A549 (cell line): Measurements from ENCODE around the gene CA11. TPM values are rescaled to one million over a fixed set of nuclear protein-coding genes. Genes with fewer than 3 reads are reported as not detected.
A peak's percentile ranks its signal among the peaks of the same experiment; 100 is the strongest.

Experiments used
- ATAC-seq, 2 experiments: fragments of 200-7000 bp in 1 of 2; fragments of >200 bp in 1 of 2; cut with Nextera tagmentation in 1 of 2; cut with Tn5 transposase in 1 of 2; 3 replicates each; pipeline versions ENCODE4 v1.8.0 to v1.9.1; 2018 to 2020; ENCODE audit warnings: mild to moderate bottlenecking in 1 of 2, moderate library complexity in 1 of 2
- CTCF ChIA-PET: fragments of 300-600 bp; sonication (Branson Sonifier 250); formaldehyde crosslinking; extraction: SDS; loops from one replicate; lab custom pipeline; 2021; ENCODE audit warnings: antibody characterized with exemption, inconsistent platforms; lab: Yijun Ruan, JAX
- POLR2A ChIA-PET: fragments of 350-600 bp; formaldehyde crosslinking; extraction: SDS; loops from one replicate; lab custom pipeline; 2021; ENCODE audit warnings: antibody characterized with exemption, inconsistent platforms; lab: Yijun Ruan, JAX
- DNase-seq, 2 experiments: peaks; one replicate each; pipeline versions ENCODE4 v3.0.0 to v3.0.0-alpha.2; 2011 to 2016; ENCODE audit warnings: low read depth in 1 of 2, low spot score in 1 of 2
- FAIRE-seq: peaks from 2 replicates; lab custom pipeline; 2011; peaks lifted over from hg19 to GRCh38; lab: Jason Lieb, UNC
- H3K27ac ChIP-seq, 2 experiments: fragments of >200 bp; sonication (Bioruptor Twin); formaldehyde crosslinking; 3 replicates each; pipeline ENCODE4 v1.5.1; 2016 to 2017
- H3K4me1 ChIP-seq: fragments of >200 bp; sonication (Bioruptor Twin); formaldehyde crosslinking; 3 replicates; pipeline ENCODE4 v1.6.1; 2016
- H3K4me2 ChIP-seq: fragments of >200 bp; sonication (Bioruptor Twin); formaldehyde crosslinking; 3 replicates; pipeline ENCODE4 v1.6.1; 2016
- H3K4me3 ChIP-seq: fragments of >200 bp; sonication (Bioruptor Twin); formaldehyde crosslinking; 3 replicates; pipeline ENCODE4 v1.5.1; 2016
- H3K9me3 ChIP-seq: fragments of >200 bp; sonication (Bioruptor Twin); formaldehyde crosslinking; 3 replicates; pipeline ENCODE4 v1.6.1; 2016
- CHD2 ChIP-seq: fragments of 150-350 bp; IDR thresholded peaks from 2 replicates; pipeline ENCODE4 v1.6.1; 2014; ENCODE audit warnings: low read length; ENCODE audit not compliant: partially characterized antibody
- EHF ChIP-seq: fragments of 250-450 bp; sonication (Bioruptor Pico); IDR thresholded peaks from 2 replicates; pipeline ENCODE4 v1.5.0; 2020; ENCODE audit warnings: mild to moderate bottlenecking
- EP300 ChIP-seq, 2 experiments: fragments of >200 bp; sonication (Bioruptor Twin); formaldehyde crosslinking; IDR thresholded peaks; 2 replicates in 1 of 2; 3 replicates in 1 of 2; pipeline ENCODE4 v1.6.1; 2016 to 2017
- FOSB ChIP-seq: fragments of 250-450 bp; sonication (Bioruptor Pico); IDR thresholded peaks from 2 replicates; pipeline ENCODE4 v1.5.0; 2020; ENCODE audit warnings: mild to moderate bottlenecking, moderate library complexity
- FOSL2 ChIP-seq, 2 experiments: fragments of 450-650 bp in 1 of 2; fragments of >200 bp in 1 of 2; sonication (Bioruptor Twin) in 1 of 2; formaldehyde crosslinking; IDR thresholded peaks; 2 replicates each; pipeline versions ENCODE4 v1.5.0 to v1.6.1; 2016 to 2020; ENCODE audit warnings: mild to moderate bottlenecking in 1 of 2, moderate library complexity in 1 of 2
- GATA3 ChIP-seq: IDR thresholded peaks from 2 replicates; pipeline ENCODE4 v1.6.1; 2012; ENCODE audit warnings: borderline replicate concordance
- HDAC2 ChIP-seq: fragments of 200-600 bp; sonication (generic); IDR thresholded peaks from 2 replicates; pipeline ENCODE4 v1.6.1; 2016
- HEYL ChIP-seq: fragments of 250-450 bp; sonication (Bioruptor Pico); IDR thresholded peaks from 2 replicates; pipeline ENCODE4 v1.8.0; 2021; ENCODE audit warnings: mild to moderate bottlenecking, moderate library complexity
- HMGXB4 ChIP-seq: fragments of 250-450 bp; sonication (Bioruptor Pico); IDR thresholded peaks from 2 replicates; pipeline ENCODE4 v1.5.0; 2021; ENCODE audit warnings: mild to moderate bottlenecking, moderate library complexity, borderline replicate concordance
- NFE2L2 ChIP-seq: fragments of 150-350 bp; conservative IDR thresholded peaks from 2 replicates; pipeline ENCODE4 v1.6.1; 2014; ENCODE audit warnings: low read length
- NR3C1 ChIP-seq: fragments of >200 bp; sonication (Bioruptor Twin); formaldehyde crosslinking; IDR thresholded peaks from 3 replicates; pipeline ENCODE4 v1.6.1; 2017
- POLR2A ChIP-seq: IDR thresholded peaks from 2 replicates; pipeline ENCODE4 v1.6.1; 2012; ENCODE audit warnings: mild to moderate bottlenecking, low read length
- RARB ChIP-seq: fragments of 250-450 bp; sonication (Bioruptor Pico); IDR thresholded peaks from 2 replicates; pipeline ENCODE4 v1.8.0; 2021; ENCODE audit warnings: mild to moderate bottlenecking, moderate library complexity
- RNF2 ChIP-seq: fragments of 200-600 bp; sonication (generic); IDR thresholded peaks from 2 replicates; pipeline ENCODE4 v1.6.1; 2016; ENCODE audit warnings: low read depth, mild to moderate bottlenecking, antibody characterized with exemption, moderate library complexity, borderline replicate concordance
- TP53 ChIP-seq: fragments of 250-450 bp; sonication (Bioruptor Pico); IDR thresholded peaks from 2 replicates; pipeline ENCODE4 v1.5.0; 2021; ENCODE audit warnings: mild to moderate bottlenecking, moderate library complexity
- ZFP36 ChIP-seq: fragments of 450-650 bp; IDR thresholded peaks from 2 replicates; pipeline ENCODE4 v1.6.1; 2014; ENCODE audit warnings: borderline replicate concordance; ENCODE audit not compliant: partially characterized antibody
- ZNF302 ChIP-seq: fragments of 250-450 bp; sonication (Bioruptor Pico); IDR thresholded peaks from 2 replicates; pipeline ENCODE4 v1.9.0; 2021; ENCODE audit warnings: inconsistent platforms, mild to moderate bottlenecking, moderate library complexity
- ZSCAN20 ChIP-seq: fragments of 250-450 bp; sonication (Bioruptor Pico); IDR thresholded peaks from 2 replicates; pipeline ENCODE4 v1.8.0; 2022; ENCODE audit warnings: mild to moderate bottlenecking, moderate library complexity
- whole genome bisulfite sequencing: methylation state at CpG from one replicate; pipeline ENCODE4 v1.1.6; 2017; ENCODE audit errors: missing lambda C conversion rate; 5-methylcytosine and 5-hydroxymethylcytosine counted together
- polyA plus RNA-seq, 4 experiments: library from polyadenylated mRNA; depleted of rRNA in 3 of 4; stranded (reverse); fragments of >200 nt; fragmentation: RNase III in 1 of 4; extraction: RNeasy Plus Mini Kit Qiagen cat#74134 plus additional on column Dnase treatment in 1 of 4; gene quantifications; 2 replicates in 3 of 4; 3 replicates in 1 of 4; pipeline ENCODE4 v1.2.3, GENCODE V29; 2011 to 2017
- TF ChIP-seq, protein P1 (sequence below): fragments of 450-650 bp; IDR thresholded peaks from 2 replicates; pipeline ENCODE4 v1.6.1; 2014; ENCODE audit warnings: antibody characterized with exemption
- TF ChIP-seq, protein P2 (sequence below): fragments of 250-450 bp; sonication (Bioruptor Pico); IDR thresholded peaks from 2 replicates; pipeline ENCODE4 v1.5.0; 2020; ENCODE audit warnings: low read depth, mild to moderate bottlenecking, moderate library complexity

Gene CA11
- polyA plus RNA-seq, 2 of the 4 experiments (the other 2 are of a cell fraction): 9.8 to 21.0 TPM

- TF ChIP-seq ZFP36 (peak; percentile 8), FOSB (CRISPR knock-in tag) (no peak)
- DNase-seq (no peak), FAIRE-seq (no peak), ATAC-seq (no peak)
- H3K4me1 ChIP-seq: peaks cover 3% of the 10 kb centered on the region
- POLR2A ChIA-PET: no interaction called here
- no peak overlapping the region for H3K27ac ChIP-seq
- no peak overlapping the region for H3K4me2 ChIP-seq
- H3K9me3 ChIP-seq: no peaks in the 10 kb centered on the region
- CTCF ChIA-PET: interaction anchor here (0.7 to 1.7 kb wide), 6 partner anchors 8 to 107 kb away, joined by 3 to 8 read pairs (median 4); no protein-coding TSS in a partner anchor
- WGBS: 84% methylated on average over 39 of the region's 39 CpGs
- H3K4me3 ChIP-seq: no peak overlapping the region
These were observed 49.1 kb downstream of the CA11 start for GRCh38 chr19:48596679-48597465.

DNA sequence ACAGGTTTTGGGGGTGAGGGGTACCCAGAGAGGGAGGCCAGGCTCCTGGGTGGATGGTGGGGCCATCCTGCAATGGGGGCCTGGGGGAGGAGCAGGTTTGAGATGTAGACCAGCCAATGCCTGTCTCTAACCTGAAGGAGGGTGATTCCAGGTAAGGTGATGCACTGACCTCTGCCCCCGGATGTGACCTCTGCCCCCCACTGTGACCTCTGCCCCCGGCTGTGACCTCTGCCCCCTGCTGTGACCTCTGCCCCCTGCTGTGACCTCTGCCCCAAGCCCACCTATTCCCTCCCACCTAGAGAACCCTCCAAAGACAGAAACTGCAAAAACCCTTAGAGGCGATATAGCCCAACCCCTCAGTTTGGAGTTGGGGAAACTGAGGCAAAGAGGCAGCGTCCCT is 49.8 kb downstream of the CA11 start:
- DNase-seq (no peak), ATAC-seq (no peak)
- Histone ChIP-seq H3K4me3 (no peak overlapping the region), H3K27ac (no peak overlapping the region)
- TF ChIP-seq NR3C1 (no peak), FOSL2 (IDR thresholded peaks at IDR 0.05) (no peak), FOSL2 (CRISPR knock-in tag; IDR thresholded peaks at IDR 0.05) (no peak), RNF2 (no peak), ZFP36 (no peak), POLR2A (no peak), HMGXB4 (no peak), NFE2L2 (no peak), GATA3 (no peak), EP300 (IDR thresholded peaks at IDR 0.05) (no peak), CHD2 (no peak), ZNF302 (CRISPR knock-in tag) (no peak), ZSCAN20 (CRISPR knock-in tag) (no peak)
- TF ChIP-seq, protein P1, sequence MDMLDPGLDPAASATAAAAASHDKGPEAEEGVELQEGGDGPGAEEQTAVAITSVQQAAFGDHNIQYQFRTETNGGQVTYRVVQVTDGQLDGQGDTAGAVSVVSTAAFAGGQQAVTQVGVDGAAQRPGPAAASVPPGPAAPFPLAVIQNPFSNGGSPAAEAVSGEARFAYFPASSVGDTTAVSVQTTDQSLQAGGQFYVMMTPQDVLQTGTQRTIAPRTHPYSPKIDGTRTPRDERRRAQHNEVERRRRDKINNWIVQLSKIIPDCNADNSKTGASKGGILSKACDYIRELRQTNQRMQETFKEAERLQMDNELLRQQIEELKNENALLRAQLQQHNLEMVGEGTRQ: no peak
- TF ChIP-seq, protein P2, sequence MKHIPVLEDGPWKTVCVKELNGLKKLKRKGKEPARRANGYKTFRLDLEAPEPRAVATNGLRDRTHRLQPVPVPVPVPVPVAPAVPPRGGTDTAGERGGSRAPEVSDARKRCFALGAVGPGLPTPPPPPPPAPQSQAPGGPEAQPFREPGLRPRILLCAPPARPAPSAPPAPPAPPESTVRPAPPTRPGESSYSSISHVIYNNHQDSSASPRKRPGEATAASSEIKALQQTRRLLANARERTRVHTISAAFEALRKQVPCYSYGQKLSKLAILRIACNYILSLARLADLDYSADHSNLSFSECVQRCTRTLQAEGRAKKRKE (CRISPR knock-in tag): no peak
- TF ChIP-seq, all 56 proteins: peak for 0
- ChIA-PET POLR2A (interaction anchor here (2.2 kb wide), 1 partner anchor 23 kb away, joined by 10 read pairs; the partner anchor contains the start of genes RPL18 and SPHK2), CTCF (interaction anchor here (0.9 to 14.4 kb wide), 6 partner anchors 9 to 257 kb away, joined by 3 to 396 read pairs (median 18); partner anchors contain the start of genes FAM83E and SPACA4)
- WGBS: 71% methylated on average over 4 of the region's 4 CpGs
- H3K9me3 ChIP-seq: no peaks in the 10 kb centered on the region
- no peak overlapping the region for H3K4me2 ChIP-seq
- no peaks in the 10 kb centered on the region for H3K4me1 ChIP-seq
- FAIRE-seq: no peak

DNA sequence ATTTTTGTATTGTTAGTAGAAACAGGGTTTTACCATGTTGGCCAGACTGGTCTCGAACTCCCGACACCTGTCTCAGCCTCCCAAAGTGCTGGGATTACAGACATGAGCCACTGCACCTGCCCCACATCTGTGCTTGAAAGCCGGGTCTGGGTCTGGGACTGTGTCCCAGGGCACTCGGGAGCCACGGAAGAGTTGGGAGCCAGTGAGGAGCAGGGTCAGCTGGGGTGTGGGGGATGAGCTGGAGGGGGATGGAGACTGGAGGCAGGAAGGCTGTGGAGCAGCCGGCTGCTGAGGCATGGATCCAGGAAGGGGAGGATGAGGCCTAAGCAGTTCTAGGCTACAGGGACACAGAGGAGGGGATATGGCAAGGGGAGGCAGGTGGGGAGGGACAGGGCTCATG is 50.2 kb downstream of the CA11 start:
- no peak overlapping the region for H3K4me3 ChIP-seq
- peak in 1 of 2 experiments; percentile 19; a peak in 2 of 6 replicates for ATAC-seq
- FAIRE-seq: no peak
- no peak overlapping the region for H3K4me2 ChIP-seq
- ChIA-PET POLR2A (interaction anchor here (0.5 to 2.2 kb wide), 2 partner anchors 23 to 93 kb away, joined by 5 to 10 read pairs; partner anchors contain the start of genes RPL18 and SPHK2), CTCF (interaction anchor here (0.9 to 14.4 kb wide), 7 partner anchors 9 to 257 kb away, joined by 3 to 396 read pairs (median 9); partner anchors contain the start of genes FAM83E and SPACA4)
- DNase-seq: no peak
- TF ChIP-seq TP53 (CRISPR knock-in tag): no peak
- TF ChIP-seq EHF (CRISPR knock-in tag): no peak
- TF ChIP-seq HEYL (CRISPR knock-in tag): no peak
- TF ChIP-seq RARB (CRISPR knock-in tag): no peak
- TF ChIP-seq ZFP36: peak; percentile 5
- TF ChIP-seq HDAC2: no peak
- no peak overlapping the region for H3K27ac ChIP-seq
- H3K4me1 ChIP-seq: no peaks in the 10 kb centered on the region
- WGBS: 59% methylated on average over 6 of the region's 6 CpGs
- no peaks in the 10 kb centered on the region for H3K9me3 ChIP-seq
